GM19193 (cell line): ENCODE measurements around the gene TP53BP2.

Experiments
- POLR2A ChIP-seq: IDR thresholded peaks from 4 replicates; pipeline ENCODE4 v1.6.1; 2011; ENCODE audit not compliant: insufficient read depth, insufficient read length; ENCODE audit errors: extremely low read depth

Gene TP53BP2

GRCh38 chr1:223820971-223821370 lies 24.8 kb downstream of the TP53BP2 start:
- no peak for TF ChIP-seq POLR2A

GRCh38 chr1:223820515-223820858 lies 25.3 kb downstream of the TP53BP2 start:
- no peak for TF ChIP-seq POLR2A

- no peak for TF ChIP-seq POLR2A
Observed at GRCh38 chr1:223819730-223820514, 25.8 kb downstream of the TP53BP2 start.

GRCh38 chr1:223815865-223816264 lies 29.9 kb downstream of the TP53BP2 start:
- no peak for TF ChIP-seq POLR2A

- TF ChIP-seq POLR2A, result no peak
Observed at GRCh38 chr1:223815020-223815853, 30.5 kb downstream of the TP53BP2 start.

GRCh38 chr1:223813645-223814044 lies 32.1 kb downstream of the TP53BP2 start:
- TF ChIP-seq POLR2A, result no peak

- TF ChIP-seq POLR2A, result no peak
Observed at GRCh38 chr1:223811634-223812101, 34.1 kb downstream of the TP53BP2 start.

- TF ChIP-seq POLR2A, result no peak
Observed at GRCh38 chr1:223810586-223810985, 35.2 kb downstream of the TP53BP2 start.

GRCh38 chr1:223803211-223803610 lies 42.5 kb downstream of the TP53BP2 start:
- TF ChIP-seq POLR2A, result no peak

- TF ChIP-seq POLR2A, result no peak
Observed at GRCh38 chr1:223802602-223803001, 43.1 kb downstream of the TP53BP2 start.

- TF ChIP-seq POLR2A, result no peak
Observed at GRCh38 chr1:223802032-223802431, 43.7 kb downstream of the TP53BP2 start.

- TF ChIP-seq POLR2A, result no peak
Observed at GRCh38 chr1:223796210-223796609, 49.5 kb downstream of the TP53BP2 start.

- no peak for TF ChIP-seq POLR2A
Observed at GRCh38 chr1:223794136-223794880, 51.4 kb downstream of the TP53BP2 start.

GRCh38 chr1:223793716-223794115 lies 52.0 kb downstream of the TP53BP2 start:
- no peak for TF ChIP-seq POLR2A

- TF ChIP-seq POLR2A, result no peak
Observed at GRCh38 chr1:223792046-223792445, 53.7 kb downstream of the TP53BP2 start.
